Loucy (cell line): ENCODE measurements around the gene FGF5.
A peak's percentile ranks its signal among the peaks of the same experiment; 100 is the strongest.

Experiments used
- H2AFZ ChIP-seq: fragments of 200-600 bp; sonication (generic); 2 replicates; pipeline ENCODE4 v1.6.0; 2016; ENCODE audit warnings: antibody characterized with exemption, mild to moderate bottlenecking, low read length, moderate library complexity
- H3F3A ChIP-seq: fragments of 200-600 bp; 2 replicates; pipeline ENCODE4 v1.6.0; 2016; ENCODE audit warnings: antibody characterized with exemption, low read depth, mild to moderate bottlenecking
- H3K27me3 ChIP-seq: fragments of 200-600 bp; sonication (generic); 2 replicates; pipeline ENCODE4 v1.6.1; 2014; ENCODE audit warnings: low read length, mild to moderate bottlenecking; ENCODE audit not compliant: insufficient read depth, poor library complexity, severe bottlenecking
- H3K36me3 ChIP-seq: fragments of 200-600 bp; sonication (generic); 2 replicates; pipeline ENCODE4 v1.6.1; 2016; ENCODE audit warnings: low read length; ENCODE audit not compliant: insufficient read depth
- H3K4me1 ChIP-seq: fragments of 200-600 bp; sonication (generic); 2 replicates; pipeline ENCODE4 v1.5.1; 2014; ENCODE audit warnings: low read length, mild to moderate bottlenecking; ENCODE audit not compliant: insufficient read depth, poor library complexity, severe bottlenecking
- H3K4me2 ChIP-seq: fragments of 200-600 bp; sonication (generic); 2 replicates; pipeline ENCODE4 v1.6.0; 2014; ENCODE audit warnings: antibody characterized with exemption, low read length, low read depth, mild to moderate bottlenecking; ENCODE audit not compliant: poor library complexity, severe bottlenecking
- H3K4me3 ChIP-seq: fragments of 200-600 bp; sonication (generic); 2 replicates; pipeline ENCODE4 v1.5.1; 2014; ENCODE audit warnings: low read length, mild to moderate bottlenecking, mixed read lengths; ENCODE audit not compliant: poor library complexity, severe bottlenecking
- H3K79me2 ChIP-seq: fragments of 200-600 bp; sonication (generic); 2 replicates; pipeline ENCODE4 v1.6.1; 2014; ENCODE audit warnings: low read length; ENCODE audit not compliant: insufficient read depth
- H3K9ac ChIP-seq: fragments of 200-600 bp; sonication (generic); 2 replicates; pipeline ENCODE4 v1.6.0; 2014; ENCODE audit warnings: mild to moderate bottlenecking, low read depth, low read length, moderate library complexity; ENCODE audit not compliant: poor library complexity, severe bottlenecking
- H3K9me2 ChIP-seq: fragments of 200-600 bp; sonication (generic); replicated peaks from 2 replicates; pipeline ENCODE4 v1.6.1; 2016; ENCODE audit warnings: low read depth, low read length, mixed read lengths
- H3K9me3 ChIP-seq: fragments of 200-600 bp; sonication (generic); 2 replicates; pipeline ENCODE4 v1.6.1; 2014; ENCODE audit warnings: mild to moderate bottlenecking, antibody characterized with exemption, low read length, low read depth; ENCODE audit not compliant: insufficient read depth
- H4K20me1 ChIP-seq: fragments of 200-600 bp; sonication (generic); 2 replicates; pipeline ENCODE4 v1.6.0; 2014; ENCODE audit warnings: antibody characterized with exemption, low read length, mild to moderate bottlenecking; ENCODE audit not compliant: insufficient read depth, poor library complexity, severe bottlenecking
- CTCF ChIP-seq: fragments of 200-600 bp; sonication (generic); conservative IDR thresholded peaks from 2 replicates; pipeline ENCODE4 v1.5.1; 2014; ENCODE audit warnings: mild to moderate bottlenecking, antibody characterized with exemption, low read length
- EZH2phosphoT487 ChIP-seq: fragments of 200-600 bp; IDR thresholded peaks from 2 replicates; pipeline ENCODE4 v1.6.1; 2018; ENCODE audit warnings: antibody characterized with exemption, mild to moderate bottlenecking, moderate library complexity, borderline replicate concordance

The FGF5 gene

DNA sequence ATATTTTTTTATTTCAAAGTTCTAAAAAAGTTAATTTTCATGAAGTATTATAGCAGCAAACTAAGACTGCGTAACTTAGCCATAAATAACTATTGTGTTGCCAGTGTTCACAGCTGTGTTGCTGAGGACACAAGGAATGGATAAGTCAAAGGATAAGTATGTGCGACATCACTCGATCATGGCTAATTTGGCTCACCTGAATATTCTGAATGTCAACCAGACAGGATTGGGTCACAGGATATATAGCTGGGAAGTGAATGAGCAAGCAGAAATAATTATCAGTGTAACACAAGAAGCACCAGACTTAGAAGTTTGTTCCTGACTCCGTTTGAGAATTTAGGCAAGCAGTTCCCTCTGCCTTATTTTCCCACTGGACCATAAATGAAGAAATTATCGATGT lies 35.3 kb upstream of the FGF5 start:
- no peaks in the 10 kb centered on the region for H3K36me3 ChIP-seq
- H3K9me3 ChIP-seq, result no peaks in the 10 kb centered on the region
- no peak overlapping the region for H3K4me2 ChIP-seq
- no peak overlapping the region for H3K9ac ChIP-seq
- H3K9me2 ChIP-seq, result no peaks in the 10 kb centered on the region
- H3K4me1 ChIP-seq, result peaks cover 8% of the 10 kb centered on the region
- no peaks in the 10 kb centered on the region for H4K20me1 ChIP-seq
- no peak overlapping the region for H3K4me3 ChIP-seq
- H3K27me3 ChIP-seq, result no peaks in the 10 kb centered on the region
- no peak overlapping the region for H2AFZ ChIP-seq
- no peaks in the 10 kb centered on the region for H3K79me2 ChIP-seq
- TF ChIP-seq EZH2phosphoT487 (no peak), CTCF (no peak)
- H3F3A ChIP-seq, result no peaks in the 10 kb centered on the region

DNA sequence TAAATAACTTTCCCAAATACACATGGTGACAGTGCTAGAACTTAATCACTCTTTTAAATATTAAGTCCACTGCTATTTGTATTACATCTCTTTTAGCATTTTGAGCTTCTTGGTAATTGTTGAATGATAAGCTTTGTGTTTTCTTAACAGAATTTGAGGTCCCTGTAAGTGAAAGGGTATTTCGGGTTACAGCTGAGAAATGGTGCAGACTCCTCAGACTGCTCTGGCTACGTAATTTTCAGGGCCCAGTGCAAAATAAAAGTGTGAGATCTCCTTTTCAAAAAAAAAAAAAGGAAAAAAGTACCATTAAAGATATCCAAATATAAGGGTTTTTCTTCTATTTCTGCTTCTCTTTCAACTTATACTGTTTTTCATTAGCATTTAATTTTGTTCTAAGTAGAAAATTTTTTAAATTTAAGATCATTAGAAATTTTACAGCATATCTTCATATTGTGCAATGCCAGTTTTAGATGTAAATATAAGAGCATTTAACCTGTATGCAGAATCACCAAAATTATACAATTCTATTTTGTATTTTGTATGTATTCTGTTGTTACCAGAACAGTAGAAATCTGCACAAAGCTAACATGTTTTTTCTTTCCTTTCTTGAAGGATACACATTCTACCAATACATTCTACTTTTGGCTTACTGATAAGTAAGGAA lies 33.6 kb upstream of the FGF5 start:
- Histone ChIP-seq H3K4me2 (peak overlapping the region; percentile 18), H3K36me3 (no peaks in the 10 kb centered on the region), H3K9ac (no peak overlapping the region), H3F3A (no peaks in the 10 kb centered on the region), H4K20me1 (no peaks in the 10 kb centered on the region), H3K4me1 (peaks cover 8% of the 10 kb centered on the region), H3K4me3 (no peak overlapping the region), H3K27me3 (no peaks in the 10 kb centered on the region), H3K9me3 (no peaks in the 10 kb centered on the region), H3K79me2 (no peaks in the 10 kb centered on the region), H2AFZ (peak overlapping the region; percentile 47), H3K9me2 (no peaks in the 10 kb centered on the region)
- TF ChIP-seq EZH2phosphoT487, result no peak
- TF ChIP-seq CTCF, result no peak

DNA sequence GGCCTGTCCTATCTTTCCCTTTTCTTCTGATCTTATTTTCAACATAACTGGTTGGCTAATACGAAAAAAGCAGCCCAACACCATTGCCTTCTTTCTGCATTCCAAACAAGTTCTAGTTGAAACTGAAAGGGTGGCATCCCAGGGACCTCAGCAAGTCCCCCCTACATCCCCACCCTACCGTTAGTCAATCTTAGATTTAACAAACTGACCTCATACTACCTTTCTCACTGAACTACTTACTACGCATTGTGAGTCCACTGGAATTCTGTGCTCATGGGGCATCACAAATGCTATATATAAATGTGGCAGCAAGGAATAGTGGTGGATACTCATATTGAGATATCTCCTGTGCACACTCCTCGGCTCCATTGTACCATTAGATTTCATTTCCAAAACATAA lies 33.1 kb upstream of the FGF5 start:
- Histone ChIP-seq H3F3A (no peaks in the 10 kb centered on the region), H3K4me3 (no peak overlapping the region), H3K9ac (no peak overlapping the region), H3K9me3 (no peaks in the 10 kb centered on the region), H2AFZ (peak overlapping the region; percentile 47), H3K36me3 (no peaks in the 10 kb centered on the region), H3K4me2 (no peak overlapping the region), H3K4me1 (peaks cover 8% of the 10 kb centered on the region), H3K9me2 (no peaks in the 10 kb centered on the region), H4K20me1 (no peaks in the 10 kb centered on the region), H3K79me2 (no peaks in the 10 kb centered on the region), H3K27me3 (no peaks in the 10 kb centered on the region)
- TF ChIP-seq CTCF (no peak), EZH2phosphoT487 (no peak)
